Gastrocnemius medialis (tissue), 4 donors: ENCODE data around the gene ADTRP.

ENCODE experiments used
- POLR2A ChIP-seq, 2 donors: fragments of 450-650 bp; IDR thresholded peaks; one replicate each; pipeline ENCODE4 v1.6.1; 2017; ENCODE audit warnings: antibody characterized with exemption in 2 of 2, mild to moderate bottlenecking in 2 of 2, moderate library complexity in 2 of 2
- TF ChIP-seq, protein P1 (sequence below), 5 experiments: fragments of 450-650 bp in 3 of 5; fragments of 200-600 bp in 2 of 5; sonication (generic) in 2 of 5; IDR thresholded peaks in 4 of 5; conservative IDR thresholded peaks in 1 of 5; 1 replicate in 4 of 5; 2 replicates in 1 of 5; pipeline ENCODE4 v1.5.1; 2016 to 2019; ENCODE audit warnings: antibody characterized with exemption in 5 of 5, mild to moderate bottlenecking in 3 of 5, moderate library complexity in 3 of 5

DNA sequence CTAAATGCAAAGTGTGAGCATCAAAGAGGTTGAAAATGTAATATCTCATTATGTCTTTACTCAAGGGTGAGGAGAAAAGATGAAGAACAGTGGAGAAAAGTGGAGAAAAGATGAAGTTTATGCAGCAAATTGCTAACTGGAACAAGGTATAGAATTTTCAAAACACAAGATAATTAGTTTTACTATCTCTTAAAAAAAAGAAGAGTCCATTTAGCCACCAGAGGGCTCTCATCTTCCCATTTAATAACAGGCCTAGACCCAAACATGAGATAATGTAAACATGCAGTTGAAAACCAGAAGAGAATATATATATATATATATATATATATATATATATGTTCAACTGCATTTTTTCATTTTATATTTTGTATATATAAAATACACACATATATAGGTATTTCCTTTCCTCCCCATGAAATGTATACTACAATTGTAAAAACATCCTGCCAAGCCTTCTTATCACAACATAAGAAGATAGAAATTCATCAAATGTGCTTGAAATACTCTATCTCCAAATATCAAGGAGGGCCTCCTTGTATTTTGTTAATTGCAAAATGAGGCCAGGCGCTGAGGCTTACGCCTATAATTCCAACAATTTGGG lies 78.4 kb downstream of the ADTRP start:
- TF ChIP-seq, protein P1, sequence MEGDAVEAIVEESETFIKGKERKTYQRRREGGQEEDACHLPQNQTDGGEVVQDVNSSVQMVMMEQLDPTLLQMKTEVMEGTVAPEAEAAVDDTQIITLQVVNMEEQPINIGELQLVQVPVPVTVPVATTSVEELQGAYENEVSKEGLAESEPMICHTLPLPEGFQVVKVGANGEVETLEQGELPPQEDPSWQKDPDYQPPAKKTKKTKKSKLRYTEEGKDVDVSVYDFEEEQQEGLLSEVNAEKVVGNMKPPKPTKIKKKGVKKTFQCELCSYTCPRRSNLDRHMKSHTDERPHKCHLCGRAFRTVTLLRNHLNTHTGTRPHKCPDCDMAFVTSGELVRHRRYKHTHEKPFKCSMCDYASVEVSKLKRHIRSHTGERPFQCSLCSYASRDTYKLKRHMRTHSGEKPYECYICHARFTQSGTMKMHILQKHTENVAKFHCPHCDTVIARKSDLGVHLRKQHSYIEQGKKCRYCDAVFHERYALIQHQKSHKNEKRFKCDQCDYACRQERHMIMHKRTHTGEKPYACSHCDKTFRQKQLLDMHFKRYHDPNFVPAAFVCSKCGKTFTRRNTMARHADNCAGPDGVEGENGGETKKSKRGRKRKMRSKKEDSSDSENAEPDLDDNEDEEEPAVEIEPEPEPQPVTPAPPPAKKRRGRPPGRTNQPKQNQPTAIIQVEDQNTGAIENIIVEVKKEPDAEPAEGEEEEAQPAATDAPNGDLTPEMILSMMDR (IDR thresholded peaks at IDR 0.05 in 4 of 5, conservative IDR thresholded peaks at IDR 0.05 in 1 of 5): peak in 3 of 5 experiments; percentile 20 to 57 (median 48)
- no peak for TF ChIP-seq POLR2A (IDR thresholded peaks at IDR 0.05)
